Measurements from ENCODE around the gene PTPN9.

- TF ChIP-seq CTCF (IDR thresholded peaks at IDR 0.05), result peak in 3 of 6 experiments; percentile 18 to 41 (median 28)
- no peak for TF ChIP-seq POLR2AphosphoS5 (IDR thresholded peaks at IDR 0.05)
- TF ChIP-seq POLR2A (IDR thresholded peaks at IDR 0.05), result no peak
Measured at GRCh38 chr15:75620841-75621391, 41.8 kb upstream of the PTPN9 start.
